Muscle layer of colon (tissue), 2 donors: ENCODE data around the gene PIGQ.

Experiments
- H3K27ac ChIP-seq: one replicate; pipeline ENCODE4 v1.7.0; 2013; ENCODE audit warnings: low read depth, mild to moderate bottlenecking, low read length, moderate library complexity
- H3K27me3 ChIP-seq, 2 donors: one replicate each; pipeline ENCODE4 v1.7.0; 2013; ENCODE audit warnings: low read length in 2 of 2, mild to moderate bottlenecking in 2 of 2; ENCODE audit not compliant: insufficient read depth in 2 of 2, control insufficient read depth in 1 of 2
- H3K36me3 ChIP-seq: one replicate; pipeline ENCODE4 v1.7.0; 2013; ENCODE audit warnings: mild to moderate bottlenecking, low read length; ENCODE audit not compliant: insufficient read depth
- H3K4me1 ChIP-seq: one replicate; pipeline ENCODE4 v1.7.0; 2013; ENCODE audit warnings: mild to moderate bottlenecking, low read length; ENCODE audit not compliant: insufficient read depth
- H3K4me3 ChIP-seq, 2 donors: one replicate each; pipeline ENCODE4 v1.7.0; 2013; ENCODE audit warnings: low read length in 2 of 2, low read depth in 1 of 2, mild to moderate bottlenecking in 1 of 2, moderate library complexity in 1 of 2
- H3K9ac ChIP-seq: one replicate; pipeline ENCODE4 v1.7.0; 2013; ENCODE audit warnings: low read length
- H3K9me3 ChIP-seq: one replicate; pipeline ENCODE4 v1.7.0; 2013; ENCODE audit warnings: mild to moderate bottlenecking, low read length
- donor health status: abdominal sarcoma.
- donor health status: Adenocarcinoma of cecum.

Gene PIGQ

GRCh38 chr16:633336-634050 is 63.7 kb downstream of the PIGQ start:
- Histone ChIP-seq H3K36me3 (peaks cover 9% of the 10 kb centered on the region), H3K27ac (no peak overlapping the region), H3K4me1 (peaks cover 8% of the 10 kb centered on the region), H3K9ac (no peak overlapping the region), H3K27me3 (peaks cover 0 to 10% of the 10 kb centered on the region in 2 donors), H3K4me3 (no peak overlapping the region), H3K9me3 (no peaks in the 10 kb centered on the region)
